ENCODE results near the gene PYURF. TPM values are rescaled to one million over a fixed set of nuclear protein-coding genes. Genes with fewer than 3 reads are reported as not detected.

PYURF gene
- total RNA-seq, 1 experiment from 2014 or later: 50.9 TPM

- no peak for TF ChIP-seq REST (IDR thresholded peaks at IDR 0.05; ENCODE audit: low read depth)
- no peak for TF ChIP-seq CBX3 (IDR thresholded peaks at IDR 0.05; ENCODE audit: low read depth)
- no peak for TF ChIP-seq POLR2A (IDR thresholded peaks at IDR 0.05; ENCODE audit: borderline replicate concordance, extremely low read depth, insufficient read depth, insufficient read length)
- no peak for TF ChIP-seq SRF (IDR thresholded peaks at IDR 0.05; ENCODE audit: low read depth)
- no peak for TF ChIP-seq ZNF274 (IDR thresholded peaks at IDR 0.05; ENCODE audit: low read depth, low read length)
Observed at GRCh38 chr4:88524171-88524570, 595 bp upstream of the PYURF start (continued).

DNA sequence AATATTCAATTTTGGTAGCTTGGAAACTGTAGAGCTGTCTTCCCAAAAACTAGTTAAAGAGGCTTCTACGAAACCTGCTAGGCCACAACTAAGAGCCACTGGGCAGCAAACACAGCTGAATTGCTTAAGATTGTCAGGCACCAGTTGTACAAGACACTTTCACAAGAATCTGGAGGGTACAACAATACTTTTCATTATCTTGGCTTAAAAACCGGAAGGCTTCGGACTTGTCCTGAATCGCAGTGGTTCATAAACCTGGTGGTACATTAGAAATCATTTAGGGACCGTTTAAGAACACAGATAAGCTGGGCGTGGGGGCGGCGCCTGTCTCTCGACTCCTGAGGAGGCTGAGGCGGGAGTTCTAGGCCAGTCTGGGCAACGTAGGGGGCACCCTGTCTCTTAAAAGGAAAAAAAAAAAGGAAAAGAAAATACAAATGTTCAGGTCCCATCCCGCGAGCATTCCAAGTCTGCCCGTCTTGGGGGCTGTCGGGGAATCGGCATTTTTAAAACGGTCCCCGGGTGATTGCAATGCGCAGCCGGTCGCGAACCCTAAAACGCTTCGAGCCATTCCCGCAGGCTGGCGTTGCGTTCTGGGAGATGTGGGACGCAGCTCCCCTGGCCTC is 763 bp downstream of the PYURF start:
- peaks cover 14% of the 10 kb centered on the region; the same call in 1 of the 2 replicates for H4K20me1 ChIP-seq (ENCODE audit: insufficient read depth)
- RAD21 ChIA-PET (ENCODE audit: low non-redundant PET in 1 of 2, low total read pairs in 2 of 2, uncharacterized antibody in 2 of 2, unreplicated experiment in 2 of 2): interaction anchor here in 1 of 2 experiments (0.7 to 1.1 kb wide), 2 partner anchors 89 to 268 kb away, joined by 3 read pairs; no protein-coding TSS in a partner anchor
- H3K27ac ChIP-seq (ENCODE audit: low read depth, low read length): peak overlapping the region; percentile 91
- H3K4me3 ChIP-seq (replicated peaks in 1 of 2; ENCODE audit: low read depth in 1 of 2, low read length in 2 of 2): peak overlapping the region; percentile 80 to 93
- no peak for TF ChIP-seq EGR1 (IDR thresholded peaks at IDR 0.05; ENCODE audit: low read depth)
- DNase-seq (ENCODE audit: low read depth, low spot score): no peak
- no peaks in the 10 kb centered on the region for H3K9me2 ChIP-seq (ENCODE audit: insufficient read depth)
- CTCF ChIA-PET: interaction anchor here (1.0 to 2.0 kb wide), 6 partner anchors 17 to 490 kb away, joined by 3 to 8 read pairs (median 4); no protein-coding TSS in a partner anchor
- H3K9ac ChIP-seq (ENCODE audit: low read length): peak overlapping the region; percentile 87
- H2AFZ ChIP-seq (ENCODE audit: low read depth, low read length, poor library complexity, severe bottlenecking): no peak overlapping the region
- POLR2A ChIA-PET: no interaction called here
- no peaks in the 10 kb centered on the region for H3K27me3 ChIP-seq (ENCODE audit: insufficient read depth, low read length)
- H3K79me2 ChIP-seq (ENCODE audit: insufficient read depth, low read length): peaks cover 28% of the 10 kb centered on the region
- H3K9me3 ChIP-seq (ENCODE audit: control insufficient read depth in 1 of 2, insufficient read depth in 1 of 2, low read depth in 1 of 2, low read length in 2 of 2): no peaks in the 10 kb centered on the region
- ATAC-seq: peak; percentile 21
- peaks cover 8 to 24% of the 10 kb centered on the region in 2 experiments; a peak in 3 of 4 replicates for H3K4me1 ChIP-seq (ENCODE audit: control insufficient read depth in 1 of 2, insufficient read depth in 2 of 2, low read length in 2 of 2)
- H3K36me3 ChIP-seq (ENCODE audit: control insufficient read depth in 1 of 2, insufficient read depth in 2 of 2, low read length in 2 of 2): peaks cover 4 to 15% of the 10 kb centered on the region in 2 experiments; a peak in 2 of 4 replicates
- intact Hi-C loops (cut with micrococcal nuclease): no loop called here
- H3K4me2 ChIP-seq (ENCODE audit: low read length): peak overlapping the region; percentile 93
- BruUV-seq (replicated peaks): no TSS peak
